PC-9 (cell line): ENCODE data around the gene C3AR1.
A peak's percentile ranks its signal among the peaks of the same experiment; 100 is the strongest.

Experiments
- CTCF ChIP-seq: fragments of 200-600 bp; sonication (generic); conservative IDR thresholded peaks from 2 replicates; pipeline ENCODE4 v1.6.1; 2017; ENCODE audit warnings: mixed run types, antibody characterized with exemption, mild to moderate bottlenecking, moderate library complexity
- EZH2 ChIP-seq: fragments of 200-600 bp; sonication (generic); IDR thresholded peaks from 2 replicates; pipeline ENCODE4 v1.8.0; 2017; ENCODE audit warnings: antibody characterized with exemption, low read depth

GRCh38 chr12:8108808-8109398 is 42.7 kb upstream of the C3AR1 start:
- TF ChIP-seq CTCF (peak; percentile 99), EZH2 (no peak)
